Heart right ventricle (tissue), 16 donors: ENCODE results near the gene FAM240B. TPM values are rescaled to one million over a fixed set of nuclear protein-coding genes. Genes with fewer than 3 reads are reported as not detected.

ENCODE experiments used
- ATAC-seq, 8 donors: fragments of 200-7000 bp; cut with Tn5 transposase; one replicate each; pipeline ENCODE4 v1.9.1; 2020; ENCODE audit warnings: mild to moderate bottlenecking in 8 of 8, moderate library complexity in 8 of 8, moderate number of reproducible peaks in 1 of 8
- DNase-seq, 2 donors: peaks; one replicate each; pipeline ENCODE4 v3.0.0-alpha.2; 2020
- H3K27ac ChIP-seq, 10 donors: fragments of 200-600 bp; sonication (generic) in 2 of 10; one replicate each; pipeline versions ENCODE4 v1.5.0 to v1.8.0; 2020 to 2022; ENCODE audit warnings: mild to moderate bottlenecking in 3 of 10
- H3K27me3 ChIP-seq, 7 donors: fragments of 200-600 bp; one replicate each; pipeline ENCODE4 v1.8.0; 2021 to 2022; ENCODE audit warnings: mild to moderate bottlenecking in 2 of 7
- H3K36me3 ChIP-seq, 9 donors: fragments of 200-600 bp; sonication (generic) in 1 of 9; one replicate each; pipeline versions ENCODE4 v1.5.0 to v1.8.0; 2020 to 2022; ENCODE audit warnings: mild to moderate bottlenecking in 2 of 9
- H3K4me1 ChIP-seq, 9 donors: fragments of 200-600 bp; sonication (generic) in 1 of 9; one replicate each; pipeline versions ENCODE4 v1.5.0 to v1.8.0; 2020 to 2022; ENCODE audit warnings: mild to moderate bottlenecking in 4 of 9
- H3K4me3 ChIP-seq, 10 donors: fragments of 200-600 bp; sonication (generic) in 2 of 10; one replicate each; pipeline versions ENCODE4 v1.5.0 to v1.8.0; 2020 to 2022; ENCODE audit warnings: mild to moderate bottlenecking in 7 of 10, moderate library complexity in 2 of 10
- H3K9me3 ChIP-seq, 11 donors: fragments of 200-600 bp in 10 of 11; sonication (generic) in 2 of 11; one replicate each; pipeline versions ENCODE4 v1.5.0 to v1.8.0; 2013 to 2022; ENCODE audit warnings: mild to moderate bottlenecking in 2 of 11, control low read depth in 1 of 11, moderate library complexity in 1 of 11
- CTCF ChIP-seq, 9 donors: fragments of 200-600 bp; sonication (generic) in 2 of 9; IDR thresholded peaks; one replicate each; pipeline versions ENCODE4 v1.5.0 to v1.8.0; 2021 to 2022; ENCODE audit warnings: antibody characterized with exemption in 9 of 9, mild to moderate bottlenecking in 5 of 9, moderate library complexity in 1 of 9
- WGBS, 2 donors: extraction: QIAGEN DNeasy Blood & Tissue Kit; methylation state at CpG; one replicate each; pipeline ENCODE4 v1.1.7; 2013; ENCODE audit warnings: inconsistent platforms in 1 of 2; 5-methylcytosine and 5-hydroxymethylcytosine counted together
- intact Hi-C, 10 donors: fragments of 100-400 bp; cut with DNase I; formaldehyde crosslinking; loops; one replicate each; pipeline versions ENCODE4 v1.11.1 to v1.14.2; 2022
- polyA plus RNA-seq, 2 donors: library from polyadenylated mRNA; stranded (reverse); fragments of 200-250 nt; gene quantifications; one replicate each; pipeline ENCODE4 v1.2.3, GENCODE V29; 2013
- total RNA-seq, 10 donors: library from RNA; stranded (reverse); fragmentation: NEBNext Ultra II Directional in 3 of 10; extraction: Animal tissue kit (Norgen Biotek cat#: 25700) in 3 of 10; gene quantifications; one replicate each; pipeline versions ENCODE4 v1.2.1 to v1.2.4, GENCODE V29; 2021 to 2023
- donor health status: Arrhythmogenic right ventricular cardiomyopathy.
- donor health status: ischemic (EF 13 %, LVEDD 7.1; RV severe dilation, severe dysfunction).
- donor health status: healthy with polysubstance abuse.
- donor health status: DM: no; HTN: yes; CAD: no.
- donor health status: DM: no; HTN: no; CAD: no.
- donor health status: ischemic (EF 25% LVEDD 6.9; RV normal size, moderate dysfunction).
- donor health status: ischemic (EF 25% LVEDD 5.7; RV mildly dilated, moderate dysfunction).
- donor health status: healthy.
- donor health status: DM: yes; HTN: yes; CAD: no.
- donor health status: Ischemic cardiomyopathy.
- donor health status: ischemic (EF 35%, LVEDD 5.7; RV mildly dilated, moderate dysfunction).
- donor health status: nonischemic (EF 11% LVEDD 7.7; RV severe dilation, severe dysfunction).
- donor health status: DM: yes; HTN: yes; CAD: no.
- donor health status: PGD.
- donor health status: ischemic (EF 29% LVEDD 5.4; RV normal size, mild dysfunction).
- donor health status: nonischemic (EF 23%, LVEDD 6.1; RV moderate dilation, normal function).

FAM240B gene
- total and polyA plus RNA-seq, 12 donors = not detected

DNA sequence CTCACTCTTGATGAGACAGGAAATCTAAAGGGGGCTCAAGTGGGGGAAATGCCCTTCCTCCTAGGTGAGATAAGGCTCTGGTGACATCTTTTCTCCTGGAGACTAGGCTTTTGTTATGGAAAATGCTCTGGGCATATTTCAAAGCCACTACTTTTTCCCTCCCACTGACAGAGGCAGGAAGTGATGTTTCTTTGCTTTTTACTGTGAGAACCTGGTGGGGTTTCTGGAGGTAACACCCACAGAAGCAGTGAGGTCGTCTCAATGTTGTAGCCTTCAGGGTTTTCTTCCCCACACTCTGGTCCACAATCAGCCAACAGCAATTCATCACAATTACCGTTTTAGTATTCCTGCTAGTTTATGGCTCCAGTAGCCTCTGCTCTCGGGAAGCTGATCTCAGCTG is 41.4 kb upstream of the FAM240B start:
- no peak for TF ChIP-seq CTCF (IDR thresholded peaks at IDR 0.05)
- H3K9me3 ChIP-seq = no peaks in the 10 kb centered on the region
- no peaks in the 10 kb centered on the region for H3K36me3 ChIP-seq
- WGBS, 2 donors = 43 to 52% methylated on average over 3 of the region's 3 CpGs
- H3K27ac ChIP-seq = no peak overlapping the region
- no peak for DNase-seq
- ATAC-seq = no peak
- H3K27me3 ChIP-seq = no peaks in the 10 kb centered on the region
- no peak overlapping the region for H3K4me3 ChIP-seq
- intact Hi-C loops = no loop called here
- H3K4me1 ChIP-seq = no peaks in the 10 kb centered on the region

DNA sequence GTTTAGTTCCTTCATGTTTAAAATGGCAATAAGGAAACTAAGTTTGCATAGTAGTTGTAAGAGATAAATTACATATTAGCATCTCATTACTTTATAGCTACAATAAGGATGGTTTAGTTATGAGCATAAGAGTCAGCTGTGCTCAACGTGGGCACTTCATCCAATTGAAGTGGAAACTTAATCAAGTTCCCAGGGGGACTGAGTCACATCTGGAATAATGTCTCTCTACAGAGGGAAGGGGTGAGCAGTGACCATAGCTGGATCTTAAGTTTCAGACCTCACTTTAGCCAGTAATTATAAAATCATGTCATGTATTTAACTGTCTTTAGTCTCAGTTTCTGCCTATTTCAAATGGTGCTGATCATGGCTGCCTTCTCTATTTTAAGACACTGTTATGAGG is 36.8 kb upstream of the FAM240B start:
- intact Hi-C loops = no loop called here
- DNase-seq (no peak), ATAC-seq (no peak)
- no peak overlapping the region for H3K4me3 ChIP-seq
- no peaks in the 10 kb centered on the region for H3K27me3 ChIP-seq
- no peaks in the 10 kb centered on the region for H3K36me3 ChIP-seq
- no peaks in the 10 kb centered on the region for H3K9me3 ChIP-seq
- H3K27ac ChIP-seq = no peak overlapping the region
- 41 to 57% methylated on average over 1 of the region's 1 CpG for WGBS, 2 donors
- no peak for TF ChIP-seq CTCF (IDR thresholded peaks at IDR 0.05)
- no peaks in the 10 kb centered on the region for H3K4me1 ChIP-seq

DNA sequence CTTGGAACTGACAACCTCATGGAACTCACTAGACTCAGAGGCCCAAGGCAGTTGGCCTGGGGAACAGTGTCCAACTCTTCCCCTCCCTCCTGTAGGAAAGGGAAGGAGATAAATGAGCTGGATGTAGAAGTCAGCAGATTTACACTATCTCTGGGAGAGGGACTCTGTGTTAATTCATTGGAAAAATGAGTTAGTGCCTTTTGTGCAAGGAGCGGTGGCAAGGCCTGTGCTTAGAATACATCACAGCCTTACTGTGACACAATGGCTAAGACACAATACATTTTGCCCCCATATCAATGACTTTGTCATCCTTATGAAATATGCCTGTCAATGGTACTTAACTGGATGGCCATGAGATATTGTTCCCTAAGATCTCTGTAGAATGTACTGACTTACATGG is 28.0 kb upstream of the FAM240B start:
- Histone ChIP-seq H3K9me3 (no peaks in the 10 kb centered on the region), H3K4me1 (no peaks in the 10 kb centered on the region), H3K4me3 (no peak overlapping the region), H3K27me3 (no peaks in the 10 kb centered on the region), H3K27ac (no peak overlapping the region), H3K36me3 (no peaks in the 10 kb centered on the region)
- no peak for ATAC-seq
- 83 to 95% methylated on average over 1 of the region's 1 CpG for WGBS, 2 donors
- DNase-seq = no peak
- intact Hi-C loops = no loop called here
- no peak for TF ChIP-seq CTCF (IDR thresholded peaks at IDR 0.05)

DNA sequence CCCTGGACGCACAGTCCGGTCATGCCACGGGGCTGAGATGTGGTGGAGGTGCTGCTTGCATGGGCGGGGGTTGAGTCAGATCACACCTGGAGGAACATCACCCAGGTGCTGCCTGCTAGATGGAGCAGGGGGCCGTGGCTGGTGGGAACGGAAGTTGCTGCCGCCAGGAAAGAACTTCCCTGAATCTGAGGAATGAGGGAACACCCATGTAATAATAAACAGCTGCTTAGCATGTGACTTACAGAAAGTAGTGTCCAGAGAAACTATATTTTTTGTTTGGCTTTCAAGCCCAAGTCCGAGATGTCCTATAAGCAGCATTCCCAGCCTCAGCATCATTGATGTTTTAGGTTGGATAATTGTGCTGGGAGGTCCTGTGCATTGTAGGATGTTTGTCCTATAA is 27.1 kb upstream of the FAM240B start:
- intact Hi-C loops = no loop called here
- TF ChIP-seq CTCF (IDR thresholded peaks at IDR 0.05) = no peak
- 76 to 80% methylated on average over 8 of the region's 8 CpGs for WGBS, 2 donors
- Histone ChIP-seq H3K36me3 (no peaks in the 10 kb centered on the region), H3K4me1 (no peaks in the 10 kb centered on the region), H3K27me3 (no peaks in the 10 kb centered on the region), H3K9me3 (no peaks in the 10 kb centered on the region), H3K4me3 (no peak overlapping the region), H3K27ac (no peak overlapping the region)
- DNase-seq (no peak), ATAC-seq (no peak)

GRCh38 chr9:38746303-38746702 is 26.4 kb upstream of the FAM240B start:
- no peak overlapping the region for H3K27ac ChIP-seq
- no peaks in the 10 kb centered on the region for H3K9me3 ChIP-seq
- intact Hi-C loops = no loop called here
- H3K4me3 ChIP-seq = no peak overlapping the region
- 79 to 81% methylated on average over 4 of the region's 4 CpGs for WGBS, 2 donors
- no peaks in the 10 kb centered on the region for H3K27me3 ChIP-seq
- H3K4me1 ChIP-seq = no peaks in the 10 kb centered on the region
- DNase-seq (no peak), ATAC-seq (no peak)
- H3K36me3 ChIP-seq = no peaks in the 10 kb centered on the region
- no peak for TF ChIP-seq CTCF (IDR thresholded peaks at IDR 0.05)
